SK-N-MC (cell line): ENCODE data around the gene FAM131A.
A peak's percentile ranks its signal among the peaks of the same experiment; 100 is the strongest.

Experiments used
- DNase-seq: peaks from one replicate; pipeline ENCODE4 v3.0.0-alpha.2; 2011; ENCODE audit warnings: low read depth, low spot score
- H3K27ac ChIP-seq: fragments of 200-600 bp; sonication (generic); 2 replicates; pipeline ENCODE4 v1.5.1; 2016; ENCODE audit warnings: mixed run types
- H3K36me3 ChIP-seq: fragments of 200-600 bp; sonication (generic); 2 replicates; pipeline ENCODE4 v1.6.1; 2017; ENCODE audit warnings: antibody characterized with exemption, low read length, mixed read lengths; ENCODE audit not compliant: insufficient read depth
- H3K4me3 ChIP-seq: fragments of 200-600 bp; sonication (generic); 2 replicates; pipeline ENCODE4 v1.5.1; 2016
- H3K9ac ChIP-seq: fragments of 200-600 bp; sonication (generic); 2 replicates; pipeline ENCODE4 v1.8.0; 2017; ENCODE audit warnings: mixed run types, mixed read lengths; ENCODE audit not compliant: insufficient read length
- H3K9me3 ChIP-seq: fragments of 200-600 bp; sonication (generic); 2 replicates; pipeline ENCODE4 v1.6.1; 2017; ENCODE audit warnings: low read depth, mild to moderate bottlenecking, antibody characterized with exemption, low read length, moderate library complexity, mixed read lengths
- EZH2 ChIP-seq: fragments of 200-600 bp; sonication (generic); IDR thresholded peaks from one replicate; pipeline ENCODE4 v1.6.1; 2017; ENCODE audit warnings: antibody characterized with exemption
- FOXP2 ChIP-seq: optimal IDR thresholded peaks from 2 replicates; pipeline ENCODE3; 2011; ENCODE audit warnings: mild to moderate bottlenecking, moderate library complexity; ENCODE audit not compliant: insufficient read depth; ENCODE audit errors: extremely low read length, control extremely low read depth
- POLR2AphosphoS5 ChIP-seq: IDR thresholded peaks from 2 replicates; pipeline ENCODE4 v1.6.1; 2012; ENCODE audit warnings: mild to moderate bottlenecking, low read depth, low read length, borderline replicate concordance

Gene FAM131A

DNA sequence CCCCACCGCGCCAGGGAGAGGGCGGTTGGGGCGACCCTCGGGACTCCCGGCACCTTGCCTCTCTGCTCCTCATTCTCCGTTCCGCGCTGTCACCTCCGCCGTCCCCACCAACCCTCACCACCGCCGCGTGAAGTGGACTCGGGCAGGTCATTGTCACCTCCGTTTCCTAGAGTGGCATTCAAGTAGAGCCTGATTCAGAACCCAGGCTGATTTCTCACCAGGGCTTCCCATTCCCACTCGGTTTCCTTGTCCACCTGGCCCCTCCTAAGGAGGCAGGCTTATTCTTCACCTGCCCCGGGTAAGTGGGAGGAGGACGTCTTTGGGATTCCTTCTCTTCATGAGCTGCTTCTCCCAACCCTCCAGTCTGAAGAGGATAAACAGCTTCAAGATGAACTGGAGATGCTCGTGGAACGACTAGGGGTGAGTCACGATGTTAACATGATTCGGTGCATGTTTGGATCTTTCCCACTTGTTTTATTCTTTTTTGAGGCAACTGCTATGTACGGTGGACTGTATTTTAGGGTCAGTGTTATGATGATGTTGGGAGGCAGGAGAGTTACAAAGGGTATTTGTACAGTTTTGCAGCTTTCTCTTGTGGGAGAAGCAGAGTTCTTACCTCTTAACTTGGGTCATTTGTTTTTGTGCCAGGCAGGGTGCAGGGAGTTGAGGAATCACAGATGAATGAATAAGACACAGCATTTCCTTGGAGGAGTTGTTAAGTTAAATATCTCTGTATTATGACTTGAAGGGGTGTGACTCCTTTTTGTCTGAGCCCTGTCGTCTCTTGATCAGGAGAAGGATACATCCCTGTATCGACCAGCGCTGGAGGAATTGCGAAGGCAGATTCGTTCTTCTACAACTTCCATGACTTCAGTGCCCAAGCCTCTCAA is 37.7 kb upstream of the FAM131A start:
- H3K36me3 ChIP-seq: peaks cover 50% of the 10 kb centered on the region
- peak overlapping the region; percentile 84 for H3K4me3 ChIP-seq
- peak overlapping the region; percentile 91 for H3K9ac ChIP-seq
- no peak for DNase-seq
- no peaks in the 10 kb centered on the region for H3K9me3 ChIP-seq
- TF ChIP-seq FOXP2 (no peak), POLR2AphosphoS5 (no peak), EZH2 (no peak)
- peak overlapping the region; percentile 29; the same call in 1 of the 2 replicates for H3K27ac ChIP-seq

DNA sequence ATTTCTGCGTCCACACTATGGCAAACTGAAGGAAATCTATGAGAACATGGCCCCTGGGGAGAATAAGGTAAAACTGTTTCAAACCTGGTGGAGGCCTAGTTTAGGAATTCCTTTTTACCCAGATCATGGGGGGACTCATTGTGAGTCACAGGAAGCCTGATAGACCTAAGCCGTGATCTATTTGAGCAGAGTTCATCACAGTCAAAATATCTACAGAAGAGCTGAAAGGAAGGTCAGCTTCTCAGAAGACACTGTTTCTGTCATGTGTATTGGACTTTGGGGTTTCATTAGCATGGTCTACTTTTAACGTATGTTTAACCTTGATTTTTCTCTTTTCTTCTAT is 37.1 kb upstream of the FAM131A start:
- no peak for TF ChIP-seq EZH2
- TF ChIP-seq POLR2AphosphoS5: no peak
- no peak for TF ChIP-seq FOXP2
- Histone ChIP-seq H3K4me3 (peak overlapping the region; percentile 84), H3K9ac (peak overlapping the region; percentile 91)

DNA sequence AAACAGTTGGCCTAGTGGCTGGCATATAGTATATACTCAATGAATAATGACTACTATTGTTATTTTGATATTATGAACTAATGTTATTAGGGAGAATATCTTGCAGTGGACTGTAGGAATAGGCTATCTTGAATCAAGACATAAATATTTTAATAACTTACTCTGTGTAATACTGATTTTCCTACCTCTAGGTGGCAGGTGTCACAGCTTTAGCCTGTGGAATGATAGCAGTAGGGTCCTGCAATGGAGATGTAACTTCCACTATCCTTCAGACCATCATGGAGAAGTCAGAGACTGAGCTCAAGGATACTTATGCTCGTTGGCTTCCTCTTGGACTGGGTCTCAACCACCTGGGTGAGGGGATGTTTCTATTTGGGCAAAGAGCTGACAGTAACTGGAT is 31.8 kb upstream of the FAM131A start:
- H3K9ac ChIP-seq: no peak overlapping the region
- peaks cover 91% of the 10 kb centered on the region for H3K36me3 ChIP-seq
- no peak for DNase-seq
- H3K9me3 ChIP-seq: no peaks in the 10 kb centered on the region
- H3K27ac ChIP-seq: no peak overlapping the region
- H3K4me3 ChIP-seq: no peak overlapping the region
- TF ChIP-seq EZH2: no peak
- no peak for TF ChIP-seq FOXP2
- TF ChIP-seq POLR2AphosphoS5: no peak

More for the DNA sequence above, 37.1 kb upstream of the FAM131A start:
- DNase-seq: no peak
- Histone ChIP-seq H3K27ac (no peak overlapping the region), H3K36me3 (peaks cover 56% of the 10 kb centered on the region), H3K9me3 (no peaks in the 10 kb centered on the region)

DNA sequence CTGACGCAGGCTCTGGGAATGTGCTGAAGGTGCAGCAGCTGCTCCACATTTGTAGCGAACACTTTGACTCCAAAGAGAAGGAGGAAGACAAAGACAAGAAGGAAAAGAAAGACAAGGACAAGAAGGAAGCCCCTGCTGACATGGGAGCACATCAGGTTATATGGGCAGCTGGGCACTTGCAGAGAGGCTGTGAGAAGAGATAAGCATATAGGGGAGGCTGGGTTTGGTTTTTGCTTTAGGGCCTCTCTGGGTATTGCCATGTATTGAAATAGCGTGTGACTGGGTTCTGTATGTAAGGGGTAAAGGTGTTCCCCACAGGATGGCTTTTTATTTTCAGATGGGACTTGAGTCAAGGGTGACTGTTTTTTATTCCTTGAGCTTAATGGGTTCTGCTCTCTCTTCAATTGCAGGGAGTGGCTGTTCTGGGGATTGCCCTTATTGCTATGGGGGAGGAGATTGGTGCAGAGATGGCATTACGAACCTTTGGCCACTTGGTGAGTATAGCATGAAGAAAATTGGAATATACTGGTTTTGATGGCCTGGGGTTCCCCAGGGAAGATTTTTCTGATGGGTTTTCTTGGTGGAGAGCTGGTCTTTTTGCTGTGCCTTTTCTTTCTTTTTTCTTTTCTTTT is 30.9 kb upstream of the FAM131A start:
- Histone ChIP-seq H3K27ac (no peak overlapping the region), H3K9me3 (no peaks in the 10 kb centered on the region), H3K36me3 (peaks cover 82% of the 10 kb centered on the region), H3K4me3 (no peak overlapping the region), H3K9ac (no peak overlapping the region)
- DNase-seq: no peak
- TF ChIP-seq POLR2AphosphoS5: no peak
- no peak for TF ChIP-seq EZH2
- no peak for TF ChIP-seq FOXP2

DNA sequence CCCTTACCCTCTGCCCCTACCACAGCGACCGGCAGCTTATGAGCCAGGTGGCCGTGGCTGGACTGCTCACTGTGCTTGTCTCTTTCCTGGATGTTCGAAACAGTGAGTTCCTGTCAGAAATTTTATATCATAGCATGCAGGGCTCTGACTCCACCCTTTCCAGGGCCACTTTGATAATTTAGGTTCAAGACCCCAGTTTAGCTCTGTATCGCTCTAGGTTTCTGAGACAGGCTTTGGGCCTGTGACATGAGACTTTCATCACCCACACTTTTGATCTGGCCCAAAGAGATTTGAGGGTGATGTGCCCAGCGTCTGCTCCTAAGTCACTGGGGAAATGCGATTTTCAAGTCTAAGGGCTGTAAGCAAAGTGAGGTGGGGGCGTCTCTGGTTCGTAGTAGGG is 29.5 kb upstream of the FAM131A start:
- no peak for TF ChIP-seq EZH2
- H3K36me3 ChIP-seq: peaks cover 67% of the 10 kb centered on the region

DNA sequence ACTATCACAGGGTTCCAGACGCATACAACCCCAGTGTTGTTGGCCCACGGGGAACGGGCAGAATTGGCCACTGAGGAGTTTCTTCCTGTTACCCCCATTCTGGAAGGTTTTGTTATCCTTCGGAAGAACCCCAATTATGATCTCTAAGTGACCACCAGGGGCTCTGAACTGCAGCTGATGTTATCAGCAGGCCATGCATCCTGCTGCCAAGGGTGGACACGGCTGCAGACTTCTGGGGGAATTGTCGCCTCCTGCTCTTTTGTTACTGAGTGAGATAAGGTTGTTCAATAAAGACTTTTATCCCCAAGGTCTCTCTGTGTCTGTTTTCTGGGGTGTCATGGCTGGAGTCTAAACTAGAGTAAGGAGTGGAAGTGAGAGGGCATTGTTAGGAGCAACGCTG is 28.7 kb upstream of the FAM131A start:
- Histone ChIP-seq H3K36me3 (peaks cover 59% of the 10 kb centered on the region), H3K9me3 (no peaks in the 10 kb centered on the region), H3K9ac (no peak overlapping the region), H3K4me3 (no peak overlapping the region), H3K27ac (no peak overlapping the region)
- TF ChIP-seq POLR2AphosphoS5 (no peak), EZH2 (no peak), FOXP2 (no peak)
- DNase-seq: no peak

More for the DNA sequence above, 29.5 kb upstream of the FAM131A start:
- no peaks in the 10 kb centered on the region for H3K9me3 ChIP-seq
- DNase-seq: no peak
- no peak overlapping the region for H3K4me3 ChIP-seq
- H3K27ac ChIP-seq: no peak overlapping the region
- no peak overlapping the region for H3K9ac ChIP-seq

DNA sequence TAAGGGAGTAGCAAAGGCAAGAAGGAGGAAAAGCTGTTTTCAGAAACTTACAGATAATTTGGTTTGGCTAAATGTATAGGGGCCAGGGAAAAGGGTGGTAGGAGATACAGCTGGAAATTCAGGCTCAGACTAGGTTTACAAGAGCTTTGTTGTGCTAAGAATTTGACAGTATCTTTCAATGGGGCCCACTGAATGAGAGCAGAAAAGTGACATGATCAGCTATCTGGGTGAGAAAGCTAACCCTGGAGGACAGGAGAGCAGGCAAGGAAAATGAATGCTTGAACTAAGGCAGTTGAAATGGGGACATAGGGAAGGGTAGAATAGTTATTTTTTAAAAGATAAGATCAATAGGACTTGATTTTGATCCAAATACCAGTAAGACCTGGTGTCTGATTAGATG is 25.8 kb upstream of the FAM131A start:
- no peaks in the 10 kb centered on the region for H3K9me3 ChIP-seq
- H3K4me3 ChIP-seq: no peak overlapping the region
- DNase-seq: no peak
- H3K36me3 ChIP-seq: peaks cover 45% of the 10 kb centered on the region
- TF ChIP-seq POLR2AphosphoS5: no peak
- no peak for TF ChIP-seq EZH2
- TF ChIP-seq FOXP2: no peak
- H3K9ac ChIP-seq: no peak overlapping the region
- H3K27ac ChIP-seq: peak overlapping the region; percentile 2

DNA sequence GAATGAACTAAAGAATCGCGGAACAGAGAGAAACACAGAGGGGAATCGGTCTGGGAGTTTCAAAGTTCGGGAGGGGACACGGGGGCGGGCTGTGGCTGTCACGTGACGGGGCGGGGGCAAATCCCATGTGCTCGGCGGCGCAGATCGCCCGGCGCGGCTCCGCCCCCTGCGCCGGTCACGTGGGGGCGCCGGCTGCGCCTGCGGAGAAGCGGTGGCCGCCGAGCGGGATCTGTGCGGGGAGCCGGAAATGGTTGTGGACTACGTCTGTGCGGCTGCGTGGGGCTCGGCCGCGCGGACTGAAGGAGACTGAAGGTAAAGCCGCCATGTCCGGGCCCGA is 23.1 kb upstream of the FAM131A start, which contains the start of gene EIF4G1:
Gene EIF4G1 (plus strand): TSS at position 244 of the 337 bp plus-strand sequence. CDS start 1,191 bp downstream, outside the sequence.
- peak within 1 kb of the TSS; percentile 86 for H3K4me3 ChIP-seq
- TF ChIP-seq POLR2AphosphoS5: peak; percentile 67
- no peak for TF ChIP-seq FOXP2
- peak; percentile 48 for DNase-seq
- H3K9ac ChIP-seq: peak within 1 kb of the TSS; percentile 96
- peaks cover 44% of the 10 kb centered on the region for H3K36me3 ChIP-seq
- H3K9me3 ChIP-seq: no peaks in the 10 kb centered on the region
- H3K27ac ChIP-seq: peak within 1 kb of the TSS; percentile 87
